HepG2 (cell line): ENCODE results near the gene LAP3. TPM values are rescaled to one million over a fixed set of nuclear protein-coding genes. Genes with fewer than 3 reads are reported as not detected.

Source experiments
- ATAC-seq: fragments of 200-7000 bp; cut with Tn5 transposase; 3 replicates; pipeline ENCODE4 v1.9.1; 2020; ENCODE audit warnings: mild to moderate bottlenecking, moderate library complexity
- BruUV-seq: library from RNA; stranded (reverse); fragments of 400-500 nt; replicated peaks from 2 replicates; lab custom pipeline; 2021; lab: Mats Ljungman, UMichigan
- CTCF ChIA-PET: fragments of 300-600 bp; formaldehyde crosslinking; extraction: SDS; loops from one replicate; lab custom pipeline; 2021; ENCODE audit warnings: low total read pairs, inconsistent platforms, low intra/inter-chr PET ratio; lab: Yijun Ruan, JAX
- POLR2A ChIA-PET: fragments of 350-600 bp; sonication (Branson Sonifier 250); formaldehyde crosslinking; loops from one replicate; lab custom pipeline; 2020; ENCODE audit warnings: antibody characterized with exemption, inconsistent platforms; lab: Yijun Ruan, JAX
- DNase-seq: peaks from one replicate; pipeline ENCODE4 v3.0.0-alpha.2; 2015; ENCODE audit warnings: low spot score
- FAIRE-seq: peaks from 3 replicates; lab custom pipeline; 2011; peaks lifted over from hg19 to GRCh38; lab: Jason Lieb, UNC
- H2AFZ ChIP-seq: one replicate; pipeline ENCODE4 v1.6.1; 2011; ENCODE audit warnings: low read length, inconsistent platforms
- H3K27ac ChIP-seq: fragments of 300-600 bp; 3 replicates; pipeline ENCODE4 v1.8.0; 2011; ENCODE audit warnings: mixed run types, mild to moderate bottlenecking, mixed read lengths, low read length, inconsistent platforms; ENCODE audit not compliant: insufficient read depth; ENCODE audit errors: extremely low read length
- H3K27me3 ChIP-seq, 2 experiments: fragments of 200-600 bp in 1 of 2; 2 replicates in 1 of 2; 3 replicates in 1 of 2; pipeline versions ENCODE4 v1.6.0 to v1.8.0; 2011; ENCODE audit warnings: low read length in 2 of 2, mild to moderate bottlenecking in 2 of 2, moderate library complexity in 2 of 2, inconsistent platforms in 1 of 2; ENCODE audit not compliant: insufficient read depth in 2 of 2, control insufficient read depth in 1 of 2
- H3K36me3 ChIP-seq, 2 experiments: fragments of 200-600 bp in 1 of 2; replicated peaks in 1 of 2; 2 replicates in 1 of 2; 3 replicates in 1 of 2; pipeline versions ENCODE4 v1.5.1 to v1.8.0; 2011; ENCODE audit warnings: low read length in 2 of 2, inconsistent platforms in 1 of 2; ENCODE audit not compliant: insufficient read depth in 2 of 2, control insufficient read depth in 1 of 2
- H3K4me1 ChIP-seq: 2 replicates; pipeline ENCODE4 v1.5.1; 2012; ENCODE audit warnings: low read length, inconsistent platforms; ENCODE audit not compliant: insufficient read depth
- H3K4me2 ChIP-seq: 2 replicates; pipeline ENCODE4 v1.6.0; 2011; ENCODE audit warnings: low read depth, low read length, inconsistent platforms
- H3K4me3 ChIP-seq, 3 experiments: fragments of 200-600 bp in 1 of 3; sonication (generic), shearing (Covaris generic) in 1 of 3; replicated peaks in 1 of 3; 2 replicates each; pipeline ENCODE4 v1.5.1; 2011 to 2016; ENCODE audit warnings: low read length in 3 of 3, inconsistent platforms in 2 of 3, low read depth in 2 of 3, mild to moderate bottlenecking in 2 of 3, control low read depth in 1 of 3, mixed read lengths in 1 of 3; ENCODE audit not compliant: insufficient read depth in 1 of 3
- H3K79me2 ChIP-seq: one replicate; pipeline ENCODE4 v1.6.1; 2011; ENCODE audit warnings: low read length, inconsistent platforms; ENCODE audit not compliant: insufficient read depth
- H3K9ac ChIP-seq: 2 replicates; pipeline ENCODE4 v1.6.0; 2011; ENCODE audit warnings: mild to moderate bottlenecking, low read depth, low read length, inconsistent platforms; ENCODE audit not compliant: insufficient read depth
- H3K9me3 ChIP-seq: 2 replicates; pipeline ENCODE4 v1.5.1; 2012; ENCODE audit warnings: mild to moderate bottlenecking, low read length
- H4K20me1 ChIP-seq: 2 replicates; pipeline ENCODE4 v1.6.0; 2011; ENCODE audit warnings: inconsistent platforms, mild to moderate bottlenecking, low read length, moderate library complexity; ENCODE audit not compliant: insufficient read depth
- CEBPB ChIP-seq: IDR thresholded peaks from 2 replicates; pipeline ENCODE4 v1.6.1; 2011; ENCODE audit warnings: low read depth, low read length, improper control_type of control experiment, borderline replicate concordance
- CHCHD3 ChIP-seq: sonication (generic); formaldehyde crosslinking; IDR thresholded peaks from 2 replicates; pipeline ENCODE4 v1.8.0; 2022; ENCODE audit warnings: mild to moderate bottlenecking, missing genetic modification reagents, moderate library complexity
- HNF1A ChIP-seq, 2 experiments: sonication (generic) in 1 of 2; formaldehyde crosslinking in 1 of 2; IDR thresholded peaks; 2 replicates each; pipeline versions ENCODE4 v1.4.0 to v1.6.1; 2016 to 2020; ENCODE audit warnings: borderline replicate concordance in 1 of 2, low read depth in 1 of 2, mild to moderate bottlenecking in 1 of 2, missing genetic modification reagents in 1 of 2
- HNRNPH1 ChIP-seq: fragments of 200-400 bp; formaldehyde crosslinking; optimal IDR thresholded peaks from 2 replicates; pipeline ENCODE3; 2017; ENCODE audit warnings: mild to moderate bottlenecking, low read depth, low read length
- ISX ChIP-seq: sonication (generic); formaldehyde crosslinking; conservative IDR thresholded peaks from 2 replicates; pipeline ENCODE4 v1.5.0; 2020; ENCODE audit warnings: missing genetic modification reagents
- MED8 ChIP-seq: sonication (generic); formaldehyde crosslinking; IDR thresholded peaks from 2 replicates; pipeline ENCODE4 v1.8.1; 2023; ENCODE audit warnings: mild to moderate bottlenecking, missing genetic modification reagents; ENCODE audit not compliant: insufficient replicate concordance
- SMAD9 ChIP-seq: sonication (generic); formaldehyde crosslinking; IDR thresholded peaks from 2 replicates; pipeline ENCODE4 v1.5.1; 2020; ENCODE audit warnings: mild to moderate bottlenecking, missing genetic modification reagents
- ZNF451 ChIP-seq: sonication (generic); formaldehyde crosslinking; IDR thresholded peaks from 2 replicates; pipeline ENCODE4 v1.5.0; 2020; ENCODE audit warnings: mild to moderate bottlenecking, missing genetic modification reagents
- ZNF792 ChIP-seq: IDR thresholded peaks from 2 replicates; pipeline ENCODE4 v1.6.1; 2016
- WGBS: methylation state at CpG from one replicate; pipeline ENCODE4 v1.1.6; 2017; ENCODE audit warnings: low lambda C conversion rate; 5-methylcytosine and 5-hydroxymethylcytosine counted together
- in situ Hi-C: cut with HindIII; loops from 2 replicates; pipeline ENCODE4 v1.10.0; 2017; ENCODE audit warnings: low pct_unique_long_range_greater_than_20kb; ENCODE audit not compliant: extremely low pct_ligation_motif_present
- intact Hi-C: fragments of 100-400 bp; cut with micrococcal nuclease; formaldehyde crosslinking; loops from one replicate; pipeline ENCODE4 v1.10.0; 2022; ENCODE audit not compliant: unreplicated experiment
- polyA plus RNA-seq, 8 experiments: library from polyadenylated mRNA; depleted of rRNA in 3 of 8; stranded (reverse) in 7 of 8; unstranded in 1 of 8; fragments of >200 nt; fragmentation: Illumina TruSeq in 4 of 8; extraction: Trizol in 4 of 8; gene quantifications; 2 replicates each; pipeline versions ENCODE4 v1.2.1 to v1.2.3, GENCODE V29; 2011 to 2016; ENCODE audit warnings: low read depth in 4 of 8, missing spikeins in 1 of 8, mixed read lengths in 1 of 8; ENCODE audit not compliant: insufficient read depth in 1 of 8
- total RNA-seq, 5 experiments: library from RNA; depleted of rRNA; stranded (reverse); fragments of >200 nt; fragmentation: Illumina TruSeq; extraction: Trizol; gene quantifications; 2 replicates each; pipeline ENCODE4 v1.2.3, GENCODE V29; 2016; ENCODE audit warnings: low read depth in 1 of 5
- TF ChIP-seq, protein P1 (sequence below): sonication (generic); formaldehyde crosslinking; conservative IDR thresholded peaks from 2 replicates; pipeline ENCODE4 v1.8.1; 2023; ENCODE audit warnings: missing genetic modification reagents
- TF ChIP-seq, protein P2 (sequence below): sonication (generic); formaldehyde crosslinking; IDR thresholded peaks from 2 replicates; pipeline ENCODE4 v1.8.1; 2023; ENCODE audit warnings: mild to moderate bottlenecking, missing genetic modification reagents, borderline replicate concordance

The LAP3 gene
- total and polyA plus RNA-seq, 2 of the 13 experiments (the other 11 are each of a cell fraction or from before 2014, with no cell fraction given) = 106 to 125 TPM

GRCh38 chr4:17619416-17620105, 42.6 kb downstream of the LAP3 start:
- Histone ChIP-seq H3K79me2 (peaks cover 53% of the 10 kb centered on the region), H3K9me3 (no peaks in the 10 kb centered on the region), H3K36me3 (peaks cover 20 to 69% of the 10 kb centered on the region in 2 experiments), H3K4me1 (peaks cover 40% of the 10 kb centered on the region), H3K4me3 (no peak overlapping the region), H3K27ac (no peak overlapping the region), H3K9ac (no peak overlapping the region), H2AFZ (no peak overlapping the region), H3K27me3 (no peaks in the 10 kb centered on the region; a peak in 1 of 5 replicates), H3K4me2 (no peak overlapping the region), H4K20me1 (peaks cover 34% of the 10 kb centered on the region)
- no TSS peak for BruUV-seq
- FAIRE-seq (no peak), ATAC-seq (no peak), DNase-seq (no peak)
- CTCF ChIA-PET = no interaction called here
- POLR2A ChIA-PET = no interaction called here
- intact Hi-C loops = no loop called here
- in situ Hi-C loops = no loop called here
- 70% methylated on average over 5 of the region's 7 CpGs for WGBS
- no peak for TF ChIP-seq CHCHD3
- no peak for TF ChIP-seq MED8 (CRISPR knock-in tag)

- CTCF ChIA-PET = no interaction called here
- H3K79me2 ChIP-seq = peaks cover 19% of the 10 kb centered on the region
- TF ChIP-seq ZNF792 (CRISPR knock-in tag) = no peak
- TF ChIP-seq ISX = no peak
- TF ChIP-seq, protein P1, sequence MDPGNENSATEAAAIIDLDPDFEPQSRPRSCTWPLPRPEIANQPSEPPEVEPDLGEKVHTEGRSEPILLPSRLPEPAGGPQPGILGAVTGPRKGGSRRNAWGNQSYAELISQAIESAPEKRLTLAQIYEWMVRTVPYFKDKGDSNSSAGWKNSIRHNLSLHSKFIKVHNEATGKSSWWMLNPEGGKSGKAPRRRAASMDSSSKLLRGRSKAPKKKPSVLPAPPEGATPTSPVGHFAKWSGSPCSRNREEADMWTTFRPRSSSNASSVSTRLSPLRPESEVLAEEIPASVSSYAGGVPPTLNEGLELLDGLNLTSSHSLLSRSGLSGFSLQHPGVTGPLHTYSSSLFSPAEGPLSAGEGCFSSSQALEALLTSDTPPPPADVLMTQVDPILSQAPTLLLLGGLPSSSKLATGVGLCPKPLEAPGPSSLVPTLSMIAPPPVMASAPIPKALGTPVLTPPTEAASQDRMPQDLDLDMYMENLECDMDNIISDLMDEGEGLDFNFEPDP (CRISPR knock-in tag) = no peak
- no peak for TF ChIP-seq ZNF451 (CRISPR knock-in tag)
- no peak for TF ChIP-seq HNF1A (IDR thresholded peaks at IDR 0.05; ENCODE audit: low read depth)
- TF ChIP-seq HNF1A (CRISPR knock-in tag; IDR thresholded peaks at IDR 0.05; ENCODE audit: borderline replicate concordance) = no peak
- no peak for TF ChIP-seq HNRNPH1
- TF ChIP-seq CEBPB = no peak
- TF ChIP-seq, protein P2, sequence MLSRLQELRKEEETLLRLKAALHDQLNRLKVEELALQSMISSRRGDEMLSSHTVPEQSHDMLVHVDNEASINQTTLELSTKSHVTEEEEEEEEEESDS (CRISPR knock-in tag) = no peak
- TF ChIP-seq SMAD9 = no peak
Observed at GRCh38 chr4:17623451-17624001, 46.5 kb downstream of the LAP3 start.

More at GRCh38 chr4:17623451-17624001, 46.5 kb downstream of the LAP3 start:
- H3K9me3 ChIP-seq = no peaks in the 10 kb centered on the region
- in situ Hi-C loops (no loop called here), intact Hi-C loops (no loop called here)
- WGBS = 94% methylated on average over 7 of the region's 7 CpGs
- no peak for FAIRE-seq
- no peaks in the 10 kb centered on the region for H3K27me3 ChIP-seq
- H3K4me3 ChIP-seq = no peak overlapping the region
- H4K20me1 ChIP-seq = peaks cover 16% of the 10 kb centered on the region; the same call in 1 of the 2 replicates
- no peak overlapping the region for H3K27ac ChIP-seq
- DNase-seq = no peak
- no peak overlapping the region for H3K9ac ChIP-seq
- no peak overlapping the region for H2AFZ ChIP-seq
- POLR2A ChIA-PET = no interaction called here
- peaks cover 13% of the 10 kb centered on the region for H3K4me1 ChIP-seq
- BruUV-seq = no TSS peak
- peaks cover 34 to 93% of the 10 kb centered on the region in 2 experiments for H3K36me3 ChIP-seq
- H3K4me2 ChIP-seq = no peak overlapping the region
- ATAC-seq = no peak
